HG02759 (cell line): Measurements from ENCODE around the gene ZNF207.
"Not testable (repeated sequence)": the region's sequence is repeated elsewhere in the genome, so short reads cannot be mapped to it uniquely, and the experiment has no call there.

Experiments
- ATAC-seq: cut with Tn5 transposase; IDR thresholded peaks from one replicate; pipeline ENCODE4 v1.9.1; 2021; ENCODE audit warnings: mild to moderate bottlenecking, moderate library complexity; ENCODE audit not compliant: unreplicated experiment

Gene ZNF207

GRCh38 chr17:32385971-32386370 lies 36.0 kb downstream of the ZNF207 start:
- ATAC-seq: no peak

DNA sequence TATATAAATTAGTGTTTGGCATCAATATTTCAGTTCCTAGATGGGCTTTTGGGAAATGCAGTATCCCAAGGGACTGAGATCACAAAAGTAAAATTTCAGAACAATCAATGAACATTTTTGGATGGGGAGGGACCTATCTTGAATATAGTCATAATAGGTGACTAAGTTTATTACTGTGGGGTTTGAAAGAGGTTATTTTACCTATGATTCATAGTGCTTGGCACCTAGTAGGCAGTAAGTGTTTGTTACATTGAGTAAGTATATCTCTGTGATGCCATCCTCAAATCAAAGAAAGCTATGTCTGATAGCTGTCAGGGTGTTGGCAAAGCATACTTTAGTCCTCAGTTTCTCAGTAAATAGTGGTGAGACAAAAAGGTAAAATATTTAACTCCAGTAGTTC lies 36.9 kb downstream of the ZNF207 start:
- ATAC-seq: no peak

- not testable (repeated sequence) for ATAC-seq
These were observed 38.2 kb downstream of the ZNF207 start for GRCh38 chr17:32388128-32388527.

- ATAC-seq: no peak
These were observed 38.9 kb downstream of the ZNF207 start for GRCh38 chr17:32388613-32389459.

- ATAC-seq: no peak
These were observed 43.9 kb downstream of the ZNF207 start for GRCh38 chr17:32393904-32394303.

- ATAC-seq: no peak
These were observed 46.4 kb downstream of the ZNF207 start for GRCh38 chr17:32396343-32396742.

- no peak for ATAC-seq
These were observed 49.0 kb downstream of the ZNF207 start for GRCh38 chr17:32398946-32399345.

DNA sequence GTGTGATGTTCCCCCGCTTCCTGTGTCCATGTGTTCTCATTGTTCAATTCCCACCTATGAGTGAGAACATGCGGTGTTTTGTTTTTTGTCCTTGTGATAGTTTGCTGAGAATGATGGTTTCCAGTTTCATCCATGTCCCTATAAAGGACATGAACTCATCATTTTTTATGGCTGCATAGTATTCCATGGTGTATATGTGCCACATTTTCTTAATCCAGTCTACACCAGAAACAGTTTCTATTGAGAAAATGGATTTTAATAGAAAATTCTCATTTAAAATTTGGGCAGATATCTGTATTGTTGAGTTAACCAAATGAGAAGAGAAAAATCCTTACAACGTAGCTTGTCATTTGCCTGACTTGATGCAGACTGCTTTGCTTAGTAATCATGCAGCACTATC lies 60.1 kb downstream of the ZNF207 start:
- not testable (repeated sequence) for ATAC-seq

- no peak for ATAC-seq
These were observed 76.9 kb downstream of the ZNF207 start for GRCh38 chr17:32426894-32427293.

DNA sequence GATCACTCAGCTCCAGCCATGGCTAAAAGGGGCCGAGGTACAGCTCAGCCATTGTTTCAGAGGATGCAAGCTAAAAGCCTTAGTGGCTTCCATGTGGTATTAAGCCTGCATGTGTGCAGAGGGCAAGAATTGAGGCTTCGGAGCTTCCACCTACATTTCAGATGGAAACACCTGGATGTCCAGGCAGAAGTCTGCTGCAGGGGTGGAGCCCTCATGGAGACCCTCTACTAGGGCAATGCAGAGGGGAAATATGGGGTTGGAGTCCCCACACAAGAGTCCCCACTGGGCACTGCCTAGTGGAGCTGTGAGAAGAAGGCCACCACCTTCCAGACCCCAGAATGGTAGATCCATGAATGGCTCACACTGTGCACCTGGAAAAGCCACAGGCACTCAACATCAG lies 79.6 kb downstream of the ZNF207 start:
- ATAC-seq: no peak
